Measurements from ENCODE around the gene BCOR.

DNA sequence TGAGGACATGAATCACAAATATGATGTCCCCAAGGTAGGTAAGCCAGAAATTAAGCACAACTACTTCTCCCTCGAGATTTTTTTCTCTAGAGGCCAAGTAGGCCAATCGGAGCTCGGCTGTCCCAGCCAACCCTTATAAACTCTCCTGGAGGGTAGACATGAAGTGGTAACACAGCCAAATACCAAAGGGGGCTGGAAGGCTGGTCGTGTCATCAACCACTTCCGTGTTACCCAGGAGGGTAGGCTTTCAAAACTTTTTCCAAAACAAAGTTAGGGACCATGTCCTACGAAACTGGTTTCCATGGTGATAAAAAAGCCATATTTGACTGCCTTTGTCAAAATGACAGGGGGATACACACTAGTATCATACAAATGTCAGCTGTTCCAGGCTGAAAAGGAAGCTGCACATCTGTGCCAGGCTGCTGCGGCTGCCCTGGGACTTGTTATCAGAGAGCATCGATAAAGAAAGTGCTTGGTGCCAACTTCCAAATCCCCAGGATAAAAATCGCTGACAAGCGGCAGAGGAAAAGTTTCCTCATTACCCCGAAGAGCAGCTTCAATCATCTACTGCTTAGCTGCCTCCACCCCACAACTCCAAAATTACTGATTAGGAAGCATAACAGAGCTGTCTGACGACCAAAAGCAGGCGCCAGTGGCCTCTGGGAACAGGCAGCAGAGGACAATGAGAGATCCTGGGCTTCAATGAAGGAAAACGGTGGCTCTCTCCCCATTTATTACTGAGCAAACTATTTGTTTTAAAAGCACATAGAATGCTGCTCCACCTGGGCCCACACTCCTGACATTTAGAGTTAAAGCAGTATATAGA, 20.8 kb downstream of the BCOR start:
- TF ChIP-seq CTCF (conservative IDR thresholded peaks at IDR 0.05; ENCODE audit: low read length) (no peak), EZH2phosphoT487 (IDR thresholded peaks at IDR 0.05; ENCODE audit: borderline replicate concordance) (no peak)
